Measurements from ENCODE around the gene MRPS2. TPM values are rescaled to one million over a fixed set of nuclear protein-coding genes. Genes with fewer than 3 reads are reported as not detected.

MRPS2 gene
- total and polyA plus RNA-seq, 2 of the 4 experiments (the other 2 are of a cell fraction) = 53.1 to 104 TPM

DNA sequence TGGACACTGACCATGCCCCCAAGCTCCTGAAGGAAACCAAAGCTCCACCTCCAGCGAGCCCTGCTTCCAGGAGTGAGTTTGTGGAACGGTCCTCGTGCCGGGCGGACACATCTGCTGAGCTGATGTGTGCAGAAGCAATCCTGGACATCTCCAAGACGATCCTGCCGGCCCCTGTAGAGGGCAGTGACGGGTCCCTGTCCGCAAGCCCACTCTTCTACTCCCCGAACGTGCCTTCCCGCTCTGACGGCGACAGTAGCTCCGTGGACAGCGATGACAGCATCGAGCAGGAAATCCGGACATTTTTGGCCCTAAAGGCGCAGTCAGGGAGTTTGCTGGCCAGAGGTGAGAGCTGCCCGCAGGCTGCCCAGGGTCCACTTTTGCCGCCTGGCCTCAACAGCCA is 14.7 kb upstream of the MRPS2 start:
- Histone ChIP-seq H3K18ac (ENCODE audit: low read depth, low read length) (no peak overlapping the region), H3K4me1 (ENCODE audit: control insufficient read depth, insufficient read depth, low read length) (peaks cover 2% of the 10 kb centered on the region; the same call in 1 of the 2 replicates), H3K4ac (ENCODE audit: low read depth, low read length) (no peak overlapping the region), H3K36me3 (ENCODE audit: control insufficient read depth, insufficient read depth, low read length) (peaks cover 36% of the 10 kb centered on the region), H2AFZ (replicated peaks; ENCODE audit: low read length, poor library complexity) (no peak overlapping the region), H2BK120ac (ENCODE audit: low read depth, low read length) (no peak overlapping the region), H3K9ac (ENCODE audit: low read depth, low read length) (no peak overlapping the region), H2AK5ac (ENCODE audit: low read depth, low read length) (no peak overlapping the region), H2BK5ac (ENCODE audit: low read depth, low read length, poor library complexity, severe bottlenecking) (no peak overlapping the region), H4K5ac (ENCODE audit: low read depth, low read length) (no peak overlapping the region), H2AK9ac (replicated peaks; ENCODE audit: low read depth, low read length, poor library complexity) (no peak overlapping the region), H4K20me1 (ENCODE audit: insufficient read depth, low read length) (no peaks in the 10 kb centered on the region; the same call in 1 of the 2 replicates), H3K9me1 (ENCODE audit: insufficient read depth, low read length) (no peaks in the 10 kb centered on the region; the same call in 1 of the 2 replicates), H3K23ac (ENCODE audit: low read depth, low read length) (no peak overlapping the region), H4K91ac (ENCODE audit: insufficient read depth, low read depth, low read length) (no peak overlapping the region), H3K79me1 (ENCODE audit: low read depth in 1 of 2, low read length in 2 of 2) (peaks cover 10 to 11% of the 10 kb centered on the region in 2 experiments; a peak in 2 of 4 replicates), H3K27me3 (ENCODE audit: control insufficient read depth, insufficient read depth, low read length) (no peaks in the 10 kb centered on the region), H3K27ac (ENCODE audit: insufficient read depth, low read length) (no peak overlapping the region), H2BK15ac (ENCODE audit: low read depth, low read length) (no peak overlapping the region), H2BK20ac (ENCODE audit: low read depth, low read length) (no peak overlapping the region), H4K8ac (ENCODE audit: low read depth in 2 of 2, low read length in 2 of 2) (no peak overlapping the region), H3K4me2 (ENCODE audit: low read depth, low read length) (no peak overlapping the region), H3K4me3 (ENCODE audit: insufficient read depth, low read depth, low read length) (no peak overlapping the region), H3K56ac (ENCODE audit: extremely low read depth, insufficient read depth, low read length) (no peak overlapping the region), H3K9me3 (ENCODE audit: control insufficient read depth, insufficient read depth, low read length) (no peaks in the 10 kb centered on the region), H3K14ac (replicated peaks; ENCODE audit: low read depth, low read length) (no peak overlapping the region)
- CTCF ChIA-PET = no interaction called here
- TF ChIP-seq MAFK (IDR thresholded peaks at IDR 0.05; ENCODE audit: low read depth, low read length) (no peak), SMC3 (IDR thresholded peaks at IDR 0.05; ENCODE audit: low read depth, low read length) (no peak), RCOR1 (IDR thresholded peaks at IDR 0.05; ENCODE audit: insufficient replicate concordance, low read length) (no peak), RFX5 (IDR thresholded peaks at IDR 0.05; ENCODE audit: low read depth, low read length) (no peak), POLR2A (IDR thresholded peaks at IDR 0.05; ENCODE audit: low read depth, low read length) (no peak), MXI1 (IDR thresholded peaks at IDR 0.05; ENCODE audit: borderline replicate concordance, low read depth, low read length) (no peak), CHD1 (IDR thresholded peaks at IDR 0.05; ENCODE audit: low read depth, low read length) (no peak), BHLHE40 (IDR thresholded peaks at IDR 0.05; ENCODE audit: low read depth, low read length) (no peak), NFE2L2 (IDR thresholded peaks at IDR 0.05; ENCODE audit: low read depth, low read length) (no peak), CEBPB (IDR thresholded peaks at IDR 0.05; ENCODE audit: low read depth, low read length) (no peak)
- TF ChIP-seq, protein P1, sequence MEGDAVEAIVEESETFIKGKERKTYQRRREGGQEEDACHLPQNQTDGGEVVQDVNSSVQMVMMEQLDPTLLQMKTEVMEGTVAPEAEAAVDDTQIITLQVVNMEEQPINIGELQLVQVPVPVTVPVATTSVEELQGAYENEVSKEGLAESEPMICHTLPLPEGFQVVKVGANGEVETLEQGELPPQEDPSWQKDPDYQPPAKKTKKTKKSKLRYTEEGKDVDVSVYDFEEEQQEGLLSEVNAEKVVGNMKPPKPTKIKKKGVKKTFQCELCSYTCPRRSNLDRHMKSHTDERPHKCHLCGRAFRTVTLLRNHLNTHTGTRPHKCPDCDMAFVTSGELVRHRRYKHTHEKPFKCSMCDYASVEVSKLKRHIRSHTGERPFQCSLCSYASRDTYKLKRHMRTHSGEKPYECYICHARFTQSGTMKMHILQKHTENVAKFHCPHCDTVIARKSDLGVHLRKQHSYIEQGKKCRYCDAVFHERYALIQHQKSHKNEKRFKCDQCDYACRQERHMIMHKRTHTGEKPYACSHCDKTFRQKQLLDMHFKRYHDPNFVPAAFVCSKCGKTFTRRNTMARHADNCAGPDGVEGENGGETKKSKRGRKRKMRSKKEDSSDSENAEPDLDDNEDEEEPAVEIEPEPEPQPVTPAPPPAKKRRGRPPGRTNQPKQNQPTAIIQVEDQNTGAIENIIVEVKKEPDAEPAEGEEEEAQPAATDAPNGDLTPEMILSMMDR (conservative IDR thresholded peaks at IDR 0.05; ENCODE audit: low read depth, low read length) = no peak
- TF ChIP-seq, protein P2, sequence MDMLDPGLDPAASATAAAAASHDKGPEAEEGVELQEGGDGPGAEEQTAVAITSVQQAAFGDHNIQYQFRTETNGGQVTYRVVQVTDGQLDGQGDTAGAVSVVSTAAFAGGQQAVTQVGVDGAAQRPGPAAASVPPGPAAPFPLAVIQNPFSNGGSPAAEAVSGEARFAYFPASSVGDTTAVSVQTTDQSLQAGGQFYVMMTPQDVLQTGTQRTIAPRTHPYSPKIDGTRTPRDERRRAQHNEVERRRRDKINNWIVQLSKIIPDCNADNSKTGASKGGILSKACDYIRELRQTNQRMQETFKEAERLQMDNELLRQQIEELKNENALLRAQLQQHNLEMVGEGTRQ (IDR thresholded peaks at IDR 0.05; ENCODE audit: low read depth, low read length) = no peak
- TF ChIP-seq, protein P3, sequence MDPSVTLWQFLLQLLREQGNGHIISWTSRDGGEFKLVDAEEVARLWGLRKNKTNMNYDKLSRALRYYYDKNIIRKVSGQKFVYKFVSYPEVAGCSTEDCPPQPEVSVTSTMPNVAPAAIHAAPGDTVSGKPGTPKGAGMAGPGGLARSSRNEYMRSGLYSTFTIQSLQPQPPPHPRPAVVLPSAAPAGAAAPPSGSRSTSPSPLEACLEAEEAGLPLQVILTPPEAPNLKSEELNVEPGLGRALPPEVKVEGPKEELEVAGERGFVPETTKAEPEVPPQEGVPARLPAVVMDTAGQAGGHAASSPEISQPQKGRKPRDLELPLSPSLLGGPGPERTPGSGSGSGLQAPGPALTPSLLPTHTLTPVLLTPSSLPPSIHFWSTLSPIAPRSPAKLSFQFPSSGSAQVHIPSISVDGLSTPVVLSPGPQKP (IDR thresholded peaks at IDR 0.05; ENCODE audit: borderline replicate concordance, low read depth, low read length) = no peak
- dilution Hi-C loops (cut with HindIII; ENCODE audit: low sequenced_read_pairs, unreplicated experiment) (no loop called here), intact Hi-C loops (cut with micrococcal nuclease) (no loop called here), in situ Hi-C loops (cut with MboI; ENCODE audit: low sequenced_read_pairs) (no loop called here)
- POLR2A ChIA-PET (ENCODE audit: unreplicated experiment) = interaction anchor here (0.6 kb wide), 1 partner anchor 473 kb away, joined by 10 read pairs; no protein-coding TSS in a partner anchor
- ATAC-seq (ENCODE audit: low read depth) (no peak), DNase-seq (no peak)
- BruUV-seq (replicated peaks) = no TSS peak
- 91% methylated on average over 17 of the region's 21 CpGs; no CpG with 5 or more reads in 1 of the 2 experiments for WGBS, 2 experiments (ENCODE audit: extremely low coverage in 2 of 2, insufficient read length in 1 of 2)
